Activated T-cell treated with anti-CD3 and anti-CD28 coated beads, Interleukin-2, amount 50 U/mL, for 72 hours (primary cell): ENCODE results near the gene ZNF669. TPM values are rescaled to one million over a fixed set of nuclear protein-coding genes. Genes with fewer than 3 reads are reported as not detected.
"Not testable (repeated sequence)": the region's sequence is repeated elsewhere in the genome, so short reads cannot be mapped to it uniquely, and the experiment has no call there.

ENCODE experiments used
- ATAC-seq, 2 donors: fragments of 150-1000 bp; cut with Tn5 transposase; replicated peaks in 1 of 2; 2 replicates each; pipeline ENCODE4 v1.10.0; 2021; ENCODE audit warnings: moderate library complexity in 2 of 2, mild to moderate bottlenecking in 1 of 2
- DNase-seq, 2 donors: peaks; one replicate each; pipeline ENCODE4 v3.0.0; 2021 to 2022; ENCODE audit warnings: mixed read lengths in 1 of 2
- H3K27ac Mint-ChIP-seq: one replicate; pipeline ENCODE4 v1.8.0; 2022; ENCODE audit warnings: mild to moderate bottlenecking, moderate library complexity, mixed read lengths
- H3K27me3 Mint-ChIP-seq: one replicate; pipeline ENCODE4 v1.8.0; 2022; ENCODE audit warnings: low read depth, mixed read lengths
- H3K36me3 Mint-ChIP-seq, 2 donors: one replicate each; pipeline ENCODE4 v1.8.0; 2022; ENCODE audit warnings: mixed read lengths in 2 of 2, mild to moderate bottlenecking in 1 of 2; ENCODE audit not compliant: insufficient read depth in 2 of 2
- H3K4me1 Mint-ChIP-seq: one replicate; pipeline ENCODE4 v1.8.0; 2022; ENCODE audit warnings: low read depth, mixed read lengths
- H3K4me3 Mint-ChIP-seq, 2 donors: one replicate each; pipeline ENCODE4 v1.8.0; 2022; ENCODE audit warnings: mild to moderate bottlenecking in 2 of 2, mixed read lengths in 2 of 2, moderate library complexity in 2 of 2
- H3K9me3 Mint-ChIP-seq, 2 donors: one replicate each; pipeline ENCODE4 v1.8.0; 2022; ENCODE audit warnings: mixed read lengths in 2 of 2
- total RNA-seq, 2 donors: library from RNA; stranded (reverse); gene quantifications; one replicate each; pipeline ENCODE4 v1.2.3, GENCODE V29; 2022

The ZNF669 gene
- total RNA-seq, result 10 to 100 TPM in 1 of 2 donors, 1 to 10 TPM in 1; 8.3 to 10.5 TPM

DNA sequence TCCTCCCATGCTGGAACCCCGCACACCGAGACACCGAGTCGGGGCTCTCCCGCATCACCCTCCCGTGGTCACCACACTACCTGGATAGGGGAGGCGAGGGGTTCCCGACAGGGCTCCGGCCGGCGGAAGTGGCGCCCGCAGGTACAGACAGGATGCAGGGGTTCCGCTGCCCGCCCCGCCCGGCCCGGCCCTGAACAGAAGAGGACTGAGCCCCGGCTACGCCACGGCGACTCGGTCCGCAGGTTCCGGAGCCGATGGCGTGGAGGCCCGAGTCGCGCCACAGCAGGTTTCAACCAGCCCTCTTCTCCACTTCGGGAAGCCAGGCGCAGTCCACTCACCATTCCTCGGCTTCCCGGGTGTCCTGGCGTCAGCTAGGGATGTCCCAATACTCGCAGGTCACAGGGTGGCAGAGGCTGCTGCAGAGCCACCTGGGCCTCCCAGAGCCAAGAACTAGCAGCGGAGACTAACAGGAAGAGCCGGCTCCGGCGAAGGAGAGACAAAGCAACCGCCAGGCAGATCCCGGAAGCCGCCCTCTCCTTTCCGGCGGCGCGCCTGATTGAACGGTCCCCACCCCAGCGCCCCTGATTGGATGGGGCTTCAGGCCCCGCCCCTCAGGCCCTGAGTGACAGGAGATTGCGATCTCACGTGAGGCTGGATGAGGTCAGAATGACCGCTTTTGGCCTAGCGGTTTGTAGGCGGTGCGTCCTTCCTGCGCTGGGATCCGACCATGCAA lies at the start of gene ZNF669:
Gene ZNF669, minus strand, starts transcription at position 498 of the 733 bp plus-strand sequence. Its CDS starts 157 bp downstream, at position 341.
- H3K36me3 Mint-ChIP-seq, result peaks cover 22 to 47% of the 10 kb centered on the region in 2 donors
- peak within 1 kb of the TSS; percentile 92 to 95 for H3K4me3 Mint-ChIP-seq
- peak; percentile 94 for DNase-seq
- peak within 1 kb of the TSS; percentile 89 for H3K27ac Mint-ChIP-seq
- H3K4me1 Mint-ChIP-seq, result peaks cover 13% of the 10 kb centered on the region
- ATAC-seq, result peak; percentile 99
- peaks cover 4 to 11% of the 10 kb centered on the region in 2 donors for H3K9me3 Mint-ChIP-seq
- H3K27me3 Mint-ChIP-seq, result peaks cover 21% of the 10 kb centered on the region

DNA sequence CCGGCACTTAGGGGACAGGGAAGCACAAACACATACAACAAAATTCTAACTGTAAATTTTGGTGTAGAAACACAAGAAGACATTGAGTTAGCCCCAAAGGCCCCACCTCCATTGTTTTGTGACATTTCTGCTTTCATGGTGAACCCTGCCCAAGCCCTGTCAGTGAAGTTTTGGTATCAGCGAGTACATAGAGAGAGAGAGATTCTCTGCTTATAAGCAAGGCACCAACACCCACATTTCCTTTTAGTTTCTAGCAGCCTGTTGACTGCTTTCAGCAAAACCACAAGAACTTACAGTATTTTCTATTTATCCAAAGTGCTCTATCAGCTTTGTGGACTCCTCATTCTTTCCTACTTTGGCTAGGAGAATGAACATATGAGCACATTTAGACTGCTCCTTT lies 43.6 kb upstream of the ZNF669 start:
- H3K36me3 Mint-ChIP-seq, result peaks cover 36 to 60% of the 10 kb centered on the region in 2 donors
- ATAC-seq, result peak in 1 of 2 donors; percentile 37
- no peak overlapping the region for H3K27ac Mint-ChIP-seq
- H3K4me1 Mint-ChIP-seq, result no peaks in the 10 kb centered on the region
- no peak for DNase-seq
- H3K27me3 Mint-ChIP-seq, result no peaks in the 10 kb centered on the region
- H3K4me3 Mint-ChIP-seq, result no peak overlapping the region
- H3K9me3 Mint-ChIP-seq, result peaks cover 15 to 26% of the 10 kb centered on the region in 2 donors

DNA sequence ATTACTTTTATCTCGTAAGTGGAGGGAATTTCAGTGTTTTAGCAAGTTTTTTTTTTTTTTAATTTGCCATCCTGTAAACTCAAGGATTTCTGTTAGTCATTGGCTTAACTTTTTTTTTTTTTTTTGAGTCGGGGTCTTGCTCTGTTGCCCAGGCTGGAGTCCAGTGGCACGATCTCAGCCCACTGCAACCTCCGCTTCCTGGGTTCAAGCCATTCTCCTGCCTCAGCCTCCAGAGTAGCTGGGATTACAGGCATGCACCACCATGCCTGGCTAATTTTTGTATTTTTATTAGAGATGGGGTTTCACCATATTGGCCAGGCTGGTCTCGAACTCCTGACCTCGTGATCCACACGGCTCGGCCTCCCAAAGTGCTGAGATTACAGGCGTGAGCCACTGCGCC lies 43.0 kb upstream of the ZNF669 start:
- peaks cover 15 to 26% of the 10 kb centered on the region in 2 donors for H3K9me3 Mint-ChIP-seq
- not testable (repeated sequence) for H3K27ac Mint-ChIP-seq, H3K27me3 Mint-ChIP-seq, ATAC-seq, H3K4me1 Mint-ChIP-seq, H3K4me3 Mint-ChIP-seq, DNase-seq
- H3K36me3 Mint-ChIP-seq, result peaks cover 36 to 59% of the 10 kb centered on the region in 2 donors

DNA sequence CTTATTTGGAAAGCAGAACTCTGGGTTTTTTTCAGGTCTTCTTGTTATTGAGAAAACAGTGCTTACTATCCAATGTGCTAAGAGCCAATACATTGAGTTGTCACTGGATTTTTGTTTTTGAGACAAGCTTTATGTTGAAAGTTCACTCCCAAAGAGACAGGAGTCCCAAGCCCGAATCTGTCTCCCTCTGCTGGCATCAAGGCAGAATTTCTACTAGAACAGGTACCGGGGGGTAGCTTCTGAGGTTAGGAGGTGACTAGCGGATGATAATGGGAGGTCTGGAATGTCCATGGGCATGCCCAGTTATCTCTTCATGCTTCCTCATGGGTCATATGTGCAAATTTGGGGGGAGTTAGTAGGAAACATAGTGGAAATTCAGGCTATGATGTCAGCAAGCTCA lies 42.5 kb upstream of the ZNF669 start:
- H3K9me3 Mint-ChIP-seq, result peaks cover 15 to 26% of the 10 kb centered on the region in 2 donors
- no peak for ATAC-seq
- no peaks in the 10 kb centered on the region for H3K4me1 Mint-ChIP-seq
- H3K4me3 Mint-ChIP-seq, result no peak overlapping the region
- peaks cover 36 to 58% of the 10 kb centered on the region in 2 donors for H3K36me3 Mint-ChIP-seq
- DNase-seq, result no peak
- no peak overlapping the region for H3K27ac Mint-ChIP-seq
- H3K27me3 Mint-ChIP-seq, result no peaks in the 10 kb centered on the region

DNA sequence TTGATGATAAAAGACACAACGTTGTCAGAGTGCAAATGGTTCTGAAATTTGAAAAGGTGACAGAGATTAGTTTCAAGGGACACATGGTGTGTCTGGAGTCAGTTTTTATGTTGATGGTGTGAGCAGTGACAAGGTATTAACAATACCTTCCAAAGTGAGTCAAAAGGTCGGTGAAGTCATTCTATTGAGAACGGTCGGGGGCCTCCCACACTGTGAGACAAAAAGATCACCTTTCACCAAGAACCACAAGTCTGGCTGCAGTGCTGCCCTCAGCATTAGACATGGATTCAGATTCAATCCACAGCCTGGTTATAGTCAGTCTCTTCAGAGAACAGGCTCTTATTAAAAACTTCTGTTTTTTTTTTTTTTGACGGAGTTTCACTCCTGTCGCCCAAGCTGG lies 41.1 kb upstream of the ZNF669 start:
- peaks cover 20 to 29% of the 10 kb centered on the region in 2 donors for H3K9me3 Mint-ChIP-seq
- no peak for ATAC-seq
- no peaks in the 10 kb centered on the region for H3K4me1 Mint-ChIP-seq
- H3K27me3 Mint-ChIP-seq, result no peaks in the 10 kb centered on the region
- no peak for DNase-seq
- H3K36me3 Mint-ChIP-seq, result peaks cover 38 to 60% of the 10 kb centered on the region in 2 donors
- H3K27ac Mint-ChIP-seq, result no peak overlapping the region
- H3K4me3 Mint-ChIP-seq, result no peak overlapping the region

DNA sequence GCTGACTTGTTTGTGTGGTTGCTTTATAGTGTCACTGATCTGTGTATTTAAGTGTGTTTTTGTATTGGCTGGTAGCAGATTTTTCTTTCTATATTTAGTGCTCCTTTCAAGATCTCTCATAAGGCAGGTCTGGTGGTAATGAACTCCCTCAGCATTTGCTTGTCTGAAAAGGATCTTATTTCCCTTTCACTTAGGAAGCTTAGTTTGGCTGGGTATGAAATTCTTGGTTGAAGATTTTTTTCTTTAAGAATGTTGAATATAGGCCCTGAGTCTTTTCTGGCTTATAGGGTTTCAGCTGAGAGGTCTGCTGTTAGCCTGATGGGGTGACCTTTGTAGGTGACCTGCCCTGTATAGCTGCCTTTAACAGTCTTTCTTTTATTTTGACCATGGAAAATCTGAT lies 35.4 kb upstream of the ZNF669 start:
- not testable (repeated sequence) for DNase-seq, H3K27ac Mint-ChIP-seq, H3K4me3 Mint-ChIP-seq, H3K27me3 Mint-ChIP-seq, ATAC-seq, H3K4me1 Mint-ChIP-seq
- peaks cover 50 to 61% of the 10 kb centered on the region in 2 donors for H3K36me3 Mint-ChIP-seq
- H3K9me3 Mint-ChIP-seq, result peaks cover 34 to 45% of the 10 kb centered on the region in 2 donors

DNA sequence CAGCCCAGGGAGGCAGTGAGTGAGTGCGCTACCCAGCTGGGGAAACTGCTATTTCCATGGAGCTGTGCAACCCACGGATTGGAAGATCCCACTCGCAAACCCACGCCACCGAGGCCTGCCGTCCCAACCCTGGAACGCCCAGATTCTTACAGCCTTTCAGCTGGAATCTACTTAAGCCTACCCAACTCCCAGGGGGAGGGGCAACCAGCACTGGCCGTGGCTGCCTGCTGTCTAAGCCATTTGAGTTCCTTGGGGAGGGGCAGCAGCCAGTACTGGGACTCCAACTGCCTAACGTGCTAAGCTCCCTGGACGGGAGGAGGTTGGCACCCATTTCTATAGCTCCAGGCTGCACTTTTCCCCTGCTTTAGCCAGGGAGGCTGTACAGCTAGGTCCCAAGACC lies 27.1 kb upstream of the ZNF669 start:
- Mint-ChIP-seq H3K36me3 (peaks cover 36 to 49% of the 10 kb centered on the region in 2 donors), H3K9me3 (peaks cover 17 to 30% of the 10 kb centered on the region in 2 donors)

DNA sequence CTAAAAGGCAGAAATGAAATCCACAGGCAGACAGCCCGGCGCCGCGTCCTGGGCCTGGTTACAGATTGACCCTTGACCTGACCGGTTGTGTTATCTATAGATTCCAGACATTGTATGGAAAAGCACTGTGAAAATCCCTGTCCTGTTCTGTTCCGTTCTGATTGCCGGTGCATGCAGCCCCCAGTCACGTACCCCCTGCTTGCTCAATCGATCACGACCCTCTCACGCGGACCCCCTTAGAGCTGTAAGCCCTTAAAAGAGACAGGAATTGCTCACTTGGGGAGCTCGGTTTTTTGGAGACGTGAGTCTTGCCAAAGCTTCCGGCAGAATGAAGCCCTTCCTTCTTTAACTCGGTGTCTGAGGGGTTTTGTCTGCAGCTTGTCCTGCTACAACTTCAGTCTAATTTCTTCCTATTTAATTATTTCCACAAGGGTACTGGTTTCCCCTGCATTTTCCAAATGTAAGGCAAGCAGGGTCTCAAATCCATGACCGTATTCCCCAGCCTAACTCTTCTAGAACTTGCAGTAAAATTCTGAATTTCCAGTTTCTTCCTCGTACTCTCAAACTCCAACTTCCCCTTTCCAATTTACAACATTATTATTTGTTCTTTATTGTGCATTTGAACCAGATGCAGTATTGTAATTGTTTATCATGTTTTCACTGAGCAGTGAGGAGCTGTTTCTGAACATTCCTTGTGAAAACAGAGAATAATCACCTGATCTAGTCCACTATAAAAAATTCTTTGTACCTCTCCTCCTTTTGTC lies 23.5 kb upstream of the ZNF669 start:
- not testable (repeated sequence) for ATAC-seq, H3K4me1 Mint-ChIP-seq, H3K27ac Mint-ChIP-seq, DNase-seq, H3K9me3 Mint-ChIP-seq, H3K27me3 Mint-ChIP-seq
- Mint-ChIP-seq H3K4me3 (peak overlapping the region; percentile 83 to 89), H3K36me3 (peaks cover 14 to 28% of the 10 kb centered on the region in 2 donors)

More for the DNA sequence above, 27.1 kb upstream of the ZNF669 start:
- ATAC-seq (no peak), DNase-seq (no peak)
- Mint-ChIP-seq H3K4me1 (peaks cover 7% of the 10 kb centered on the region), H3K27ac (no peak overlapping the region), H3K27me3 (no peaks in the 10 kb centered on the region), H3K4me3 (no peak overlapping the region)

DNA sequence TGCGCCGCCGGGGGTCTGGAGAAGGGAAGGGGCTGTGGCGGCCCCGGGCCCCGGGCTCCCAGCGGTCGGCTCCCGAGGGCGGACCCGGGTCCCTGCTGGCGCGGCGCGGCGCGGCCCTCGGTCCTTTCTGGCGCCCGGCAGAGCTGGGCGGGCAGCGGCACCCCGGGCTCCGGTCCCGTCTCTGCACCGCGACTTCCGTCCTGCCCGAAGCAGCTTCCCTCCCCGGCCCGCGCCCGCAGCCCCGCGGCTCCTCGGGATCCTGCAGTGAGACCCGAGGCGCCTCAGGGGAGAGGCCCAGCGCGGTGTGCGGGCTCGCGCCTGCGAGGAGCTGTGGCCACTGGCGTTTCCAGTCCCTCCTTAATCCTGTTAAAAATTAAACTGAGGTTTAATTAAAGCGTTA lies 22.4 kb upstream of the ZNF669 start:
- not testable (repeated sequence) for H3K27me3 Mint-ChIP-seq, H3K4me1 Mint-ChIP-seq, H3K27ac Mint-ChIP-seq, H3K4me3 Mint-ChIP-seq, H3K9me3 Mint-ChIP-seq, DNase-seq
- peaks cover 7 to 19% of the 10 kb centered on the region in 2 donors for H3K36me3 Mint-ChIP-seq
- ATAC-seq, result peak; percentile 72 to 80

DNA sequence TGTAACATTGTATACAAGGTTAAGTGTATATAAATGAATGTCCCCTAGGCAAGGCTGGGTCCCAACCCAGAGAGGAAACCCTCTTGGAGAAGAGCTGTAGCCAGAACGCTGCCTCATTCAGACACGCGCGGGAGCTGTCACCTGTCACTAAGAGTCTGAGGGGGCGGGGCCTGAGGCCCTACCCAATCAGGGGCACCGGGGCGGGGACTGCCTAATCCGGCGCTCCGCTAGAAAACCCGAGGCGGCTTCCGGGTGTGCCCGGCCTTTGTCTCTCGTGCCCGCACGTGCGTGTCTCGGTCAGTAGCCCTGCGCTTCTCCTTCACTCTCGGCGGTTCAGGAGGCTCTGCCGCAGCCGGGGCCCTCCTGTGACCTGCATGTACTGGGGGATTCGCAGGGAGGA lies 22.0 kb upstream of the ZNF669 start:
- peak; percentile 99 for ATAC-seq
- not testable (repeated sequence) for H3K4me3 Mint-ChIP-seq, H3K9me3 Mint-ChIP-seq, H3K4me1 Mint-ChIP-seq, H3K27ac Mint-ChIP-seq, H3K27me3 Mint-ChIP-seq, DNase-seq
- peaks cover 7 to 19% of the 10 kb centered on the region in 2 donors for H3K36me3 Mint-ChIP-seq

DNA sequence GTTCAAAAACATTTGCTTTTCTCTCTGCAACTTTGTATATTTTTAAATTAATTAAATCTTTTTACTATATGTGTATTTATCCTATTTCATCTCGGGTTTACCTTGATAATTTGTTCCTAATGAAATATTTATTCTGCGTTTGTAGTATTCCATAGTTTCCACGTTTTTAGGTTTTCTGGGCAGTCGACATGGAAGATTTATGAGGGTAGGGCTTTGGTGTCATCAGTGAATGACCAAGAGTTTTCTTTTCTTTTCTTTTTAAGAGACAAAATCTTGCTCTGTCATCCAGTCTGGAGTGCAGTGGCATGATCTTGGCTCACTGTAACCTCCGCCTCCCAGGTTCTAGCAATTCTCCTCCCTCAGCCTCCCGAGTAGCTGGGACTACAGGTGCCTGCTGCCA lies 17.2 kb upstream of the ZNF669 start:
- H3K27ac Mint-ChIP-seq, result no peak overlapping the region
- DNase-seq, result no peak
- no peak overlapping the region for H3K4me3 Mint-ChIP-seq
- no peaks in the 10 kb centered on the region for H3K9me3 Mint-ChIP-seq
- H3K27me3 Mint-ChIP-seq, result no peaks in the 10 kb centered on the region
- no peak for ATAC-seq
- no peaks in the 10 kb centered on the region for H3K4me1 Mint-ChIP-seq
- H3K36me3 Mint-ChIP-seq, result peaks cover 0 to 4% of the 10 kb centered on the region in 2 donors

DNA sequence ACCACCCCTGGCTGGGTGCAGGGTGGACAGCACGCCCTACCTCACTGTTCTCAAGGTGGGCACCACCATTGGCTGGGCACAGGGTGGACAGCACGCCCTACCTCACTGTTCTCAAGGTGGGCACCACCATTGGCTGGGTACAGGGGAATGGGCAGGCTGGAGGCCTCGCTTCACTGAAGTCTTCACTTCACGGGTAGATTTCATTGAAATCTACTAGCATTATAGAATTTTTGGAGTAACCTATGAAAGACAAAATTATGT lies 16.2 kb upstream of the ZNF669 start:
- H3K4me1 Mint-ChIP-seq, H3K36me3 Mint-ChIP-seq, DNase-seq, H3K9me3 Mint-ChIP-seq, H3K27ac Mint-ChIP-seq, ATAC-seq, H3K4me3 Mint-ChIP-seq, H3K27me3 Mint-ChIP-seq: not testable (repeated sequence)

DNA sequence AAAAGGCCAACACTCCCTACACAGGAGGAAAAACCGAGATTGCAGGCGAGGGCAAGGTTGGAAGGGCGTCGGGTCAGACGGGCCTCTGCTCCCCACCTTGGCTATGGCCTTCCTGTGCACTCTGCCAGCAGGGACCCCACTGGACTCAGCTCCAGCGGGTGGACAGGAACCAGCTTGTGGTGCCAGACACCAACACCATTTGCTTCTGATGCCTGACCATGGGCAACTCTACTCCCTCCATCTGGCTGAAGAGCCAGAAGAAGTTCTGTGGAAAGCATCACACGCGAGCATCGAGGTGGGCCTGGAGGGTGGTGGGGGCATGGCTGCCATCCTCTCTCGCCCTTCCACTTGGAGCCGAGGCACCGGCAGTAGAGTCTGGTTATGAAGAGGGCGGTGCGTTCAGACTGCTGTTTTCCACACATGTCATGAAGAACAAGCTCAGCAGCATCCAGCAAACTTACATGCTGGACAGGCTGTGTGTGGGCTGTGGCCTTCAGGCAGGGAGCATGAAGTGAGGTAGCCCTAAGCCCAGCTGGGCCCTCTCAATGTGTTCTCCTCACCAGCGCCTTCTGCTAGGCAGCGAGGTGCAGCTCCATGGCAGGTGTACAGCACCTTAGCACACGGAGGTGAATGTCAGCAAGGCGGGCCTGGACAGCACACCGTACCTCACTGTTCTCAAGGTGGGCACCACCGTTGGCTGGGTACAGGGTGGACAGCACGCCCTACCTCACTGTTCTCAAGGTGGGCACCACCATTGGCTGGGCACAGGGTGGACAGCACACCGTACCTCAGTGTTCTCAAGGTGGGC lies 15.6 kb upstream of the ZNF669 start:
- Mint-ChIP-seq H3K4me3 (no peak overlapping the region), H3K9me3 (no peaks in the 10 kb centered on the region), H3K4me1 (peaks cover 4% of the 10 kb centered on the region), H3K36me3 (peaks cover 0 to 5% of the 10 kb centered on the region in 2 donors), H3K27me3 (no peaks in the 10 kb centered on the region), H3K27ac (no peak overlapping the region)
- ATAC-seq, result peak; percentile 22 to 31
- DNase-seq, result no peak
